Cardiac fibroblast (primary cell): ENCODE data around the gene DVL1.

Experiments used
- DNase-seq, 2 donors: peaks; one replicate each; pipeline versions ENCODE4 v3.0.0 to v3.0.0-alpha.2; 2010; ENCODE audit warnings: low read depth in 2 of 2
- H3K4me3 ChIP-seq, 2 donors: replicated peaks in 1 of 2; 1 replicate in 1 of 2; 2 replicates in 1 of 2; pipeline ENCODE4 v1.5.1; 2011; ENCODE audit warnings: low read depth in 2 of 2, low read length in 2 of 2, mild to moderate bottlenecking in 2 of 2, moderate library complexity in 1 of 2
- CTCF ChIP-seq: IDR thresholded peaks from one replicate; pipeline ENCODE4 v1.5.1; 2011; ENCODE audit warnings: low read depth, mild to moderate bottlenecking, low read length, inconsistent platforms

The DVL1 gene

GRCh38 chr1:1344655-1345361, 4.4 kb downstream of the DVL1 start:
- peak overlapping the region in 1 of 2 donors; percentile 4 for H3K4me3 ChIP-seq
- peak in 1 of 2 donors; percentile 87 for DNase-seq
- TF ChIP-seq CTCF, result peak; percentile 49

- no peak for DNase-seq
- H3K4me3 ChIP-seq, result no peak overlapping the region
- TF ChIP-seq CTCF, result no peak
Measured at GRCh38 chr1:1343811-1344421, 5.3 kb downstream of the DVL1 start.

- TF ChIP-seq CTCF, result no peak
- DNase-seq, result no peak
- H3K4me3 ChIP-seq, result no peak overlapping the region
Measured at GRCh38 chr1:1342584-1343115, 6.6 kb downstream of the DVL1 start.

GRCh38 chr1:1342061-1342562, 7.1 kb downstream of the DVL1 start:
- TF ChIP-seq CTCF, result no peak
- no peak overlapping the region for H3K4me3 ChIP-seq

GRCh38 chr1:1341549-1342021, 7.6 kb downstream of the DVL1 start:
- no peak overlapping the region for H3K4me3 ChIP-seq
- DNase-seq, result no peak
- no peak for TF ChIP-seq CTCF

More at GRCh38 chr1:1342061-1342562, 7.1 kb downstream of the DVL1 start:
- DNase-seq, result no peak

GRCh38 chr1:1340791-1341548, 8.2 kb downstream of the DVL1 start:
- DNase-seq, result no peak
- TF ChIP-seq CTCF, result no peak
- no peak overlapping the region for H3K4me3 ChIP-seq
